GM12878 (cell line): Measurements from ENCODE around the gene METTL16. TPM values are rescaled to one million over a fixed set of nuclear protein-coding genes. Genes with fewer than 3 reads are reported as not detected.

Source experiments
- ATAC-seq: fragments of 200-7000 bp; cut with Tn5 transposase; 3 replicates; pipeline ENCODE4 v1.9.1; 2020; ENCODE audit warnings: mild to moderate bottlenecking, moderate library complexity
- BruUV-seq: library from RNA; stranded (reverse); fragments of 400-500 nt; replicated peaks from 2 replicates; lab custom pipeline; 2021; lab: Mats Ljungman, UMichigan
- CTCF ChIA-PET: fragments of 300-600 bp; sonication (Branson Sonifier 250); formaldehyde crosslinking; extraction: SDS; loops from one replicate; lab custom pipeline; 2021; ENCODE audit warnings: inconsistent platforms; lab: Yijun Ruan, JAX
- POLR2A ChIA-PET: fragments of 350-600 bp; formaldehyde crosslinking; extraction: SDS; loops from one replicate; lab custom pipeline; 2021; ENCODE audit warnings: inconsistent platforms; lab: Charles Lee
- RAD21 ChIA-PET: fragments of 300-600 bp; sonication (Branson Sonifier 250); formaldehyde crosslinking; loops from one replicate; lab custom pipeline; 2023; ENCODE audit warnings: antibody characterized with exemption; ENCODE audit not compliant: unreplicated experiment; lab: Charles Lee
- SMC1A ChIA-PET: fragments of 300-600 bp; sonication (Branson Sonifier 250); formaldehyde crosslinking; loops from one replicate; lab custom pipeline; 2023; ENCODE audit not compliant: unreplicated experiment, uncharacterized antibody; lab: Charles Lee
- DNase-seq: peaks from one replicate; pipeline ENCODE4 v3.0.0-alpha.2; 2011; ENCODE audit warnings: low read depth, low spot score
- FAIRE-seq: peaks from 3 replicates; lab custom pipeline; 2011; peaks lifted over from hg19 to GRCh38; lab: Jason Lieb, UNC
- H2AFZ ChIP-seq: 2 replicates; pipeline ENCODE4 v1.6.0; 2011; ENCODE audit warnings: low read depth, low read length, control low read depth; ENCODE audit not compliant: control insufficient read depth
- H3K27ac ChIP-seq: 2 replicates; pipeline ENCODE4 v1.5.1; 2011; ENCODE audit warnings: control low read depth; ENCODE audit not compliant: control insufficient read depth, insufficient read depth
- H3K27me3 ChIP-seq, 2 experiments: replicated peaks in 1 of 2; 2 replicates each; pipeline versions ENCODE4 v1.6.0 to v1.6.1; 2011; ENCODE audit warnings: low read length in 1 of 2; ENCODE audit not compliant: control insufficient read depth in 2 of 2, insufficient read depth in 2 of 2
- H3K36me3 ChIP-seq, 2 experiments: 2 replicates each; pipeline ENCODE4 v1.5.1; 2011; ENCODE audit warnings: low read length in 1 of 2; ENCODE audit not compliant: control insufficient read depth in 2 of 2, insufficient read depth in 2 of 2
- H3K4me1 ChIP-seq: 2 replicates; pipeline ENCODE4 v1.6.1; 2011; ENCODE audit warnings: mild to moderate bottlenecking, low read length, moderate library complexity, mixed read lengths; ENCODE audit not compliant: control insufficient read depth, insufficient read depth
- H3K4me2 ChIP-seq: 2 replicates; pipeline ENCODE4 v1.6.0; 2011; ENCODE audit warnings: control low read depth; ENCODE audit not compliant: control insufficient read depth, insufficient read depth
- H3K4me3 ChIP-seq: fragments of 200-600 bp; sonication (generic); 2 replicates; pipeline ENCODE4 v1.5.1; 2016
- H3K79me2 ChIP-seq: 2 replicates; pipeline ENCODE4 v1.6.0; 2011; ENCODE audit warnings: low read length; ENCODE audit not compliant: control insufficient read depth, insufficient read depth
- H3K9ac ChIP-seq: 2 replicates; pipeline ENCODE4 v1.8.0; 2011; ENCODE audit warnings: low read length, control low read depth, mixed read lengths; ENCODE audit not compliant: control insufficient read depth, insufficient read depth
- H3K9me3 ChIP-seq: replicated peaks from 3 replicates; pipeline ENCODE4 v1.5.1; 2011; ENCODE audit warnings: mild to moderate bottlenecking, low read length; ENCODE audit not compliant: control insufficient read depth, insufficient read depth
- H4K20me1 ChIP-seq: 2 replicates; pipeline ENCODE4 v1.6.0; 2011; ENCODE audit not compliant: control insufficient read depth, insufficient read depth
- ATF7 ChIP-seq: fragments of 450-650 bp; IDR thresholded peaks from 2 replicates; pipeline ENCODE4 v1.6.1; 2016; ENCODE audit warnings: low read depth, mild to moderate bottlenecking
- BACH1 ChIP-seq: fragments of 450-650 bp; IDR thresholded peaks from 2 replicates; pipeline ENCODE4 v1.6.1; 2017; ENCODE audit warnings: mild to moderate bottlenecking, borderline replicate concordance
- CBFB ChIP-seq: IDR thresholded peaks from 2 replicates; pipeline ENCODE4 v1.6.1; 2016; ENCODE audit warnings: antibody characterized with exemption, low read depth
- CHD4 ChIP-seq: fragments of 200-600 bp; sonication (generic); IDR thresholded peaks from 2 replicates; pipeline ENCODE4 v1.6.1; 2016; ENCODE audit warnings: mild to moderate bottlenecking
- CUX1 ChIP-seq: IDR thresholded peaks from 2 replicates; pipeline ENCODE4 v1.6.1; 2012; ENCODE audit warnings: improper control_type of control experiment, low read depth, low read length; ENCODE audit not compliant: insufficient replicate concordance
- HDGF ChIP-seq: fragments of 450-650 bp; IDR thresholded peaks from 2 replicates; pipeline ENCODE4 v1.6.1; 2016; ENCODE audit warnings: antibody characterized with exemption
- IKZF1 ChIP-seq: fragments of 450-650 bp; conservative IDR thresholded peaks from 2 replicates; pipeline ENCODE4 v1.6.1; 2017; ENCODE audit warnings: antibody characterized with exemption, mild to moderate bottlenecking
- IKZF2 ChIP-seq, 2 experiments: fragments of 450-650 bp; IDR thresholded peaks; 2 replicates each; pipeline ENCODE4 v1.6.1; 2017; ENCODE audit warnings: mild to moderate bottlenecking in 2 of 2, moderate library complexity in 2 of 2
- LARP7 ChIP-seq: fragments of 450-650 bp; IDR thresholded peaks from 2 replicates; pipeline ENCODE4 v1.6.1; 2017; ENCODE audit warnings: mild to moderate bottlenecking
- MTA2 ChIP-seq: fragments of 450-650 bp; IDR thresholded peaks from 2 replicates; pipeline ENCODE4 v1.6.1; 2016; ENCODE audit warnings: low read depth, mild to moderate bottlenecking, moderate library complexity
- PML ChIP-seq: IDR thresholded peaks from 2 replicates; pipeline ENCODE4 v1.6.1; 2012; ENCODE audit warnings: low read length, inconsistent platforms
- SMAD1 ChIP-seq: fragments of 450-650 bp; IDR thresholded peaks from 2 replicates; pipeline ENCODE4 v1.6.1; 2018; ENCODE audit warnings: mild to moderate bottlenecking, low read depth; ENCODE audit not compliant: partially characterized antibody
- SMARCA5 ChIP-seq: fragments of 450-650 bp; IDR thresholded peaks from 2 replicates; pipeline ENCODE4 v1.6.1; 2017; ENCODE audit warnings: mild to moderate bottlenecking
- SMC3 ChIP-seq: IDR thresholded peaks from 2 replicates; pipeline ENCODE4 v1.6.1; 2011; ENCODE audit warnings: low read length, improper control_type of control experiment, borderline replicate concordance
- SRF ChIP-seq, 2 experiments: IDR thresholded peaks; 2 replicates each; pipeline ENCODE4 v1.6.1; 2011; ENCODE audit warnings: low read depth in 2 of 2, low read length in 2 of 2, mild to moderate bottlenecking in 1 of 2, moderate library complexity in 1 of 2
- STAT3 ChIP-seq: IDR thresholded peaks from 2 replicates; pipeline ENCODE4 v1.6.1; 2011; ENCODE audit warnings: low read depth, low read length, improper control_type of control experiment
- TCF12 ChIP-seq: IDR thresholded peaks from 2 replicates; pipeline ENCODE4 v1.6.1; 2011; ENCODE audit warnings: low read depth, mild to moderate bottlenecking, low read length
- WGBS: methylation state at CpG from one replicate; pipeline ENCODE4 v1.1.6; 2016; ENCODE audit warnings: low lambda C conversion rate; ENCODE audit not compliant: insufficient replicate concordance, insufficient coverage; ENCODE audit errors: missing lambda C conversion rate; 5-methylcytosine and 5-hydroxymethylcytosine counted together
- in situ Hi-C: fragments of 300-500 bp; cut with MboI; formaldehyde crosslinking; loops from 9 replicates; pipeline ENCODE4 v1.14.3; 2018; ENCODE audit warnings: mixed read lengths
- intact Hi-C: fragments of 100-400 bp; cut with micrococcal nuclease; formaldehyde crosslinking; loops from one replicate; pipeline ENCODE4 v1.14.2; 2022; ENCODE audit not compliant: unreplicated experiment
- polyA plus RNA-seq, 11 experiments: library from polyadenylated mRNA; depleted of rRNA in 4 of 11; unstranded in 6 of 11; stranded (reverse) in 5 of 11; fragments of >200 nt; fragmentation: Nextera tagmentation in 4 of 11; fragmentation: Illumina TruSeq in 1 of 11; extraction: Ambion mirVana in 4 of 11; extraction: Trizol in 1 of 11; gene quantifications; 1 replicate in 1 of 11; 2 replicates in 10 of 11; pipeline versions ENCODE4 v1.2.1 to v1.2.3, GENCODE V29; 2011 to 2016; ENCODE audit warnings: inconsistent platforms in 2 of 11, missing spikeins in 2 of 11, low read depth in 1 of 11
- total RNA-seq, 4 experiments: library from RNA; depleted of rRNA in 3 of 4; stranded (reverse); fragments of >200 nt in 3 of 4; fragmentation: Illumina TruSeq in 1 of 4; extraction: Trizol in 1 of 4; gene quantifications; 2 replicates each; pipeline versions ENCODE4 v1.2.1 to v1.2.3, GENCODE V29; 2013 to 2021
- TF ChIP-seq, protein P1 (sequence below): IDR thresholded peaks from 2 replicates; pipeline ENCODE4 v1.6.1; 2012; ENCODE audit warnings: low read depth, low read length, improper control_type of control experiment
- TF ChIP-seq, protein P2 (sequence below): IDR thresholded peaks from 2 replicates; pipeline ENCODE4 v1.6.1; 2011; ENCODE audit warnings: borderline replicate concordance, low read depth, mild to moderate bottlenecking, moderate library complexity, mixed read lengths, low read length; ENCODE audit not compliant: insufficient read depth; ENCODE audit errors: extremely low read length

Gene METTL16
- total and polyA plus RNA-seq, 10 of the 15 experiments (the other 5 are each of a cell fraction or from before 2014, with no cell fraction given): 15.6 to 34.3 (median 23.7) TPM

GRCh38 chr17:2466931-2467330 lies 44.8 kb downstream of the METTL16 start:
- Histone ChIP-seq H3K4me3 (no peak overlapping the region), H3K36me3 (peaks cover 5 to 24% of the 10 kb centered on the region in 2 experiments; a peak in 3 of 4 replicates), H2AFZ (no peak overlapping the region), H3K9me3 (no peaks in the 10 kb centered on the region), H3K9ac (no peak overlapping the region), H3K27ac (no peak overlapping the region), H3K4me1 (no peaks in the 10 kb centered on the region), H3K79me2 (no peaks in the 10 kb centered on the region), H3K27me3 (no peaks in the 10 kb centered on the region), H3K4me2 (no peak overlapping the region), H4K20me1 (no peaks in the 10 kb centered on the region)
- FAIRE-seq (no peak), ATAC-seq (no peak), DNase-seq (no peak)
- BruUV-seq: no TSS peak
- in situ Hi-C loops (no loop called here), intact Hi-C loops (no loop called here)
- ChIA-PET RAD21 (no interaction called here), CTCF (interaction anchor here (1.1 to 1.3 kb wide), 2 partner anchors 9 to 51 kb away, joined by 4 read pairs; no protein-coding TSS in a partner anchor), POLR2A (interaction anchor here (0.6 kb wide), 1 partner anchor 156 kb away, joined by 4 read pairs; no protein-coding TSS in a partner anchor), SMC1A (interaction anchor here (1.3 kb wide), 1 partner anchor 16 kb away, joined by 3 read pairs; no protein-coding TSS in a partner anchor)
- WGBS: 88% methylated on average over 12 of the region's 12 CpGs
- no peak for TF ChIP-seq LARP7
- TF ChIP-seq BACH1: no peak
- TF ChIP-seq MTA2: no peak
- TF ChIP-seq STAT3: no peak
- TF ChIP-seq HDGF: no peak
- TF ChIP-seq IKZF1: no peak
- no peak for TF ChIP-seq CUX1
- TF ChIP-seq SMAD1: no peak
- no peak for TF ChIP-seq CHD4
- TF ChIP-seq, protein P1, sequence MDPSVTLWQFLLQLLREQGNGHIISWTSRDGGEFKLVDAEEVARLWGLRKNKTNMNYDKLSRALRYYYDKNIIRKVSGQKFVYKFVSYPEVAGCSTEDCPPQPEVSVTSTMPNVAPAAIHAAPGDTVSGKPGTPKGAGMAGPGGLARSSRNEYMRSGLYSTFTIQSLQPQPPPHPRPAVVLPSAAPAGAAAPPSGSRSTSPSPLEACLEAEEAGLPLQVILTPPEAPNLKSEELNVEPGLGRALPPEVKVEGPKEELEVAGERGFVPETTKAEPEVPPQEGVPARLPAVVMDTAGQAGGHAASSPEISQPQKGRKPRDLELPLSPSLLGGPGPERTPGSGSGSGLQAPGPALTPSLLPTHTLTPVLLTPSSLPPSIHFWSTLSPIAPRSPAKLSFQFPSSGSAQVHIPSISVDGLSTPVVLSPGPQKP: no peak
- no peak for TF ChIP-seq IKZF2 (IDR thresholded peaks at IDR 0.05)
- TF ChIP-seq PML: no peak
- no peak for TF ChIP-seq SMC3
- no peak for TF ChIP-seq ATF7
- TF ChIP-seq SMARCA5: no peak
- no peak for TF ChIP-seq CBFB
- no peak for TF ChIP-seq SRF (IDR thresholded peaks at IDR 0.05; ENCODE audit: low read depth in 2 of 2, low read length in 2 of 2)
- TF ChIP-seq, protein P2, sequence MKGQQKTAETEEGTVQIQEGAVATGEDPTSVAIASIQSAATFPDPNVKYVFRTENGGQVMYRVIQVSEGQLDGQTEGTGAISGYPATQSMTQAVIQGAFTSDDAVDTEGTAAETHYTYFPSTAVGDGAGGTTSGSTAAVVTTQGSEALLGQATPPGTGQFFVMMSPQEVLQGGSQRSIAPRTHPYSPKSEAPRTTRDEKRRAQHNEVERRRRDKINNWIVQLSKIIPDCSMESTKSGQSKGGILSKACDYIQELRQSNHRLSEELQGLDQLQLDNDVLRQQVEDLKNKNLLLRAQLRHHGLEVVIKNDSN: no peak
- no peak for TF ChIP-seq TCF12
